ENCODE data around the gene SIAH2.
"Not testable (repeated sequence)": the region's sequence is repeated elsewhere in the genome, so short reads cannot be mapped to it uniquely, and the experiment has no call there.

Gene SIAH2, protein sequence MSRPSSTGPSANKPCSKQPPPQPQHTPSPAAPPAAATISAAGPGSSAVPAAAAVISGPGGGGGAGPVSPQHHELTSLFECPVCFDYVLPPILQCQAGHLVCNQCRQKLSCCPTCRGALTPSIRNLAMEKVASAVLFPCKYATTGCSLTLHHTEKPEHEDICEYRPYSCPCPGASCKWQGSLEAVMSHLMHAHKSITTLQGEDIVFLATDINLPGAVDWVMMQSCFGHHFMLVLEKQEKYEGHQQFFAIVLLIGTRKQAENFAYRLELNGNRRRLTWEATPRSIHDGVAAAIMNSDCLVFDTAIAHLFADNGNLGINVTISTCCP

GRCh38 chr3:150763122-150763840, at the start of gene SIAH2:
SIAH2 (minus strand) TSS chr3:150763169; CDS start chr3:150762849, 320 bp downstream.
- Histone ChIP-seq H3K27me3 (ENCODE audit: control insufficient read depth, insufficient read depth, low read length) (peaks cover 36% of the 10 kb centered on the region), H3K4me3 (ENCODE audit: low read depth, low read length) (peak within 1 kb of the TSS; percentile 78), H3K27ac (ENCODE audit: low read depth, low read length) (peak within 1 kb of the TSS; percentile 62), H3K9me3 (ENCODE audit: control insufficient read depth, insufficient read depth, low read length) (no peaks in the 10 kb centered on the region), H3K4me1 (ENCODE audit: control insufficient read depth, insufficient read depth, low read length) (peaks cover 29% of the 10 kb centered on the region), H3K36me3 (ENCODE audit: control insufficient read depth, insufficient read depth, low read length) (peaks cover 5% of the 10 kb centered on the region; the same call in 1 of the 2 replicates), H3K9ac (ENCODE audit: low read depth, low read length) (peak within 1 kb of the TSS; percentile 68)

DNA sequence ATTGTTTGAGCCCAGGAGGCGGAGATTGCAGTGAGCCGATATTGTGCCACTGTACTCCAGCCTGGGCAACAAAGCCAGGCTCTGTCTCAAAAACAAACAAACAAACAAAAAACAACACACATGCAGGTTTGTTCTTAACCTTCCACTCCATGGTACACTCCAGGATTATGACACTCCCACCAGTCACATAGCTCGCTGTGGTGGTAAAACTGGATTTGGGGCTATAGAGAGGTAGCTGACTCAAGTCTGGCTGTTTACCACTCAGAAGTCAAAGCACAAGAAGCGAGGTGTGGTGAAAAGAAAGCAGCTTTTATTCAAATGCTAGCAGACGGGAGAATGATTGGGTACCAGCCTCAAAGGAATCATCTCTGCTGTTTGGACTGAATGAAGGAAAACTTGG, 49.0 kb upstream of the SIAH2 start:
- Histone ChIP-seq H3K36me3 (ENCODE audit: control insufficient read depth, insufficient read depth, low read length) (no peaks in the 10 kb centered on the region), H3K9me3 (ENCODE audit: control insufficient read depth, insufficient read depth, low read length) (no peaks in the 10 kb centered on the region), H3K4me1 (ENCODE audit: control insufficient read depth, insufficient read depth, low read length) (peaks cover 12% of the 10 kb centered on the region), H3K27me3 (ENCODE audit: control insufficient read depth, insufficient read depth, low read length) (no peaks in the 10 kb centered on the region), H3K4me3 (ENCODE audit: low read depth, low read length) (no peak overlapping the region), H3K27ac (ENCODE audit: low read depth, low read length) (no peak overlapping the region), H3K9ac (ENCODE audit: low read depth, low read length) (no peak overlapping the region)

DNA sequence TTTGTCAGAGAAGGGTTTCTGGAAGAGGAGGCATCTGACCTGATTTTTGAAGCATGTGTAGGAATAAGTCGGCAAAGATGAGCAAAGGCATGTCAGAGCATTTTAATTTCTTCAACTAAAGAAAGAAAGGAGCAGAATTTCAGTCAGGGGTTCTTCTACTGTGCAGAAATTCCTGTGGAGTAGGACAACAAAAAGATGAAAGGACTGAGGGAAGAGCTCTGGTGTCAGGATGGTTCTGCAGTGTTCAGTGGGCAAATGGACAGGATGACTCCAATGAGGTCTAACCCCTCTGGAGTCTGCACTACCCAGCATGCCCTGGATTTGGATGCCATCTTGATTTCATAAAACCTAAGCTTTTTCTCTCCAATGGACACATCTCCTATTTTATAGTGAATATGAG, 47.7 kb upstream of the SIAH2 start:
- Histone ChIP-seq H3K27ac (ENCODE audit: low read depth, low read length) (no peak overlapping the region), H3K9me3 (ENCODE audit: control insufficient read depth, insufficient read depth, low read length) (no peaks in the 10 kb centered on the region), H3K4me1 (ENCODE audit: control insufficient read depth, insufficient read depth, low read length) (peaks cover 24% of the 10 kb centered on the region), H3K9ac (ENCODE audit: low read depth, low read length) (no peak overlapping the region), H3K36me3 (ENCODE audit: control insufficient read depth, insufficient read depth, low read length) (no peaks in the 10 kb centered on the region), H3K4me3 (ENCODE audit: low read depth, low read length) (no peak overlapping the region), H3K27me3 (ENCODE audit: control insufficient read depth, insufficient read depth, low read length) (no peaks in the 10 kb centered on the region)

GRCh38 chr3:150806185-150806835, 43.3 kb upstream of the SIAH2 start:
- Histone ChIP-seq H3K9ac (ENCODE audit: low read depth, low read length) (0 out of 2 replicates have a peak overlapping the region, but pooled peaks have one; percentile 5), H3K4me1 (ENCODE audit: control insufficient read depth, insufficient read depth, low read length) (peaks cover 31% of the 10 kb centered on the region), H3K36me3 (ENCODE audit: control insufficient read depth, insufficient read depth, low read length) (no peaks in the 10 kb centered on the region), H3K4me3 (ENCODE audit: low read depth, low read length) (peak overlapping the region; percentile 15; the same call in 1 of the 2 replicates), H3K27ac (ENCODE audit: low read depth, low read length) (peak overlapping the region; percentile 87), H3K27me3 (ENCODE audit: control insufficient read depth, insufficient read depth, low read length) (0 out of 2 replicates have a peak, but pooled peaks cover 4% of the 10 kb centered on the region), H3K9me3 (ENCODE audit: control insufficient read depth, insufficient read depth, low read length) (no peaks in the 10 kb centered on the region)

GRCh38 chr3:150805354-150805753, 42.4 kb upstream of the SIAH2 start:
- no peaks in the 10 kb centered on the region for H3K36me3 ChIP-seq (ENCODE audit: control insufficient read depth, insufficient read depth, low read length)
- no peak overlapping the region for H3K4me3 ChIP-seq (ENCODE audit: low read depth, low read length)
- H3K27me3 ChIP-seq (ENCODE audit: control insufficient read depth, insufficient read depth, low read length), result 0 out of 2 replicates have a peak, but pooled peaks cover 4% of the 10 kb centered on the region
- H3K9ac ChIP-seq (ENCODE audit: low read depth, low read length), result 0 out of 2 replicates have a peak overlapping the region, but pooled peaks have one; percentile 24
- H3K9me3 ChIP-seq (ENCODE audit: control insufficient read depth, insufficient read depth, low read length), result no peaks in the 10 kb centered on the region
- H3K27ac ChIP-seq (ENCODE audit: low read depth, low read length), result peak overlapping the region; percentile 87
- peaks cover 31% of the 10 kb centered on the region for H3K4me1 ChIP-seq (ENCODE audit: control insufficient read depth, insufficient read depth, low read length)

- H3K36me3 ChIP-seq (ENCODE audit: control insufficient read depth, insufficient read depth, low read length), result no peaks in the 10 kb centered on the region
- H3K9me3 ChIP-seq (ENCODE audit: control insufficient read depth, insufficient read depth, low read length), result no peaks in the 10 kb centered on the region
- no peak overlapping the region for H3K27ac ChIP-seq (ENCODE audit: low read depth, low read length)
- no peak overlapping the region for H3K4me3 ChIP-seq (ENCODE audit: low read depth, low read length)
- 0 out of 2 replicates have a peak, but pooled peaks cover 4% of the 10 kb centered on the region for H3K27me3 ChIP-seq (ENCODE audit: control insufficient read depth, insufficient read depth, low read length)
- no peak overlapping the region for H3K9ac ChIP-seq (ENCODE audit: low read depth, low read length)
- H3K4me1 ChIP-seq (ENCODE audit: control insufficient read depth, insufficient read depth, low read length), result peaks cover 37% of the 10 kb centered on the region
Measured at GRCh38 chr3:150803440-150803985, 40.5 kb upstream of the SIAH2 start.

DNA sequence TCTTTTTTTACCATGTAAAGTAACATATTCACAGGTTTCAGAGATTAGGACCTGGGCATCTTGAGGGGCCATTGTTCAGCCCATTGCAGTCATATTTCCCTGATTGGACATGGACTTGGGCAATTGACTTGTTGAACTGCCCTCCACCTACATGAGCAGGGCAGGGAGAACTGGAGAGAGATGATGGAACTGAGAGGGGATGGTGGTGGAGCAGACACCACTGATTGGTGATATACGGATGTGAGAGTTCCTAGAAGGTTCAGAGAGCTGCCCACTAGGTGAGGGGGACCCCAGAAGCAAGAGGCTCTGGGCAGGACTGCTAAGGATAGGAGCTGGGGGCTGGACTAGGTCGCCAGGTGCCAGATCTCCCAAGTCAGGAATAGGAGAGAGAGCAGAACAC, 37.8 kb upstream of the SIAH2 start:
- Histone ChIP-seq H3K27me3 (ENCODE audit: control insufficient read depth, insufficient read depth, low read length) (0 out of 2 replicates have a peak, but pooled peaks cover 4% of the 10 kb centered on the region), H3K9ac (ENCODE audit: low read depth, low read length) (no peak overlapping the region), H3K9me3 (ENCODE audit: control insufficient read depth, insufficient read depth, low read length) (no peaks in the 10 kb centered on the region), H3K36me3 (ENCODE audit: control insufficient read depth, insufficient read depth, low read length) (no peaks in the 10 kb centered on the region), H3K4me1 (ENCODE audit: control insufficient read depth, insufficient read depth, low read length) (peaks cover 33% of the 10 kb centered on the region), H3K27ac (ENCODE audit: low read depth, low read length) (no peak overlapping the region), H3K4me3 (ENCODE audit: low read depth, low read length) (no peak overlapping the region)

- peaks cover 15% of the 10 kb centered on the region for H3K4me1 ChIP-seq (ENCODE audit: control insufficient read depth, insufficient read depth, low read length)
- H3K9ac ChIP-seq (ENCODE audit: low read depth, low read length), result no peak overlapping the region
- 0 out of 2 replicates have a peak, but pooled peaks cover 4% of the 10 kb centered on the region for H3K27me3 ChIP-seq (ENCODE audit: control insufficient read depth, insufficient read depth, low read length)
- H3K4me3 ChIP-seq (ENCODE audit: low read depth, low read length), result no peak overlapping the region
- no peaks in the 10 kb centered on the region for H3K36me3 ChIP-seq (ENCODE audit: control insufficient read depth, insufficient read depth, low read length)
- no peaks in the 10 kb centered on the region for H3K9me3 ChIP-seq (ENCODE audit: control insufficient read depth, insufficient read depth, low read length)
- peak overlapping the region; percentile 88 for H3K27ac ChIP-seq (ENCODE audit: low read depth, low read length)
Measured at GRCh38 chr3:150798122-150798618, 35.2 kb upstream of the SIAH2 start.

GRCh38 chr3:150797155-150797554, 34.2 kb upstream of the SIAH2 start:
- Histone ChIP-seq H3K27ac (ENCODE audit: low read depth, low read length) (no peak overlapping the region), H3K4me3 (ENCODE audit: low read depth, low read length) (no peak overlapping the region), H3K9ac (ENCODE audit: low read depth, low read length) (no peak overlapping the region), H3K27me3 (ENCODE audit: control insufficient read depth, insufficient read depth, low read length) (no peaks in the 10 kb centered on the region), H3K4me1 (ENCODE audit: control insufficient read depth, insufficient read depth, low read length) (peaks cover 15% of the 10 kb centered on the region), H3K9me3 (ENCODE audit: control insufficient read depth, insufficient read depth, low read length) (no peaks in the 10 kb centered on the region), H3K36me3 (ENCODE audit: control insufficient read depth, insufficient read depth, low read length) (no peaks in the 10 kb centered on the region)

- not testable (repeated sequence) for H3K27ac ChIP-seq (ENCODE audit: low read depth, low read length); H3K9me3 ChIP-seq (ENCODE audit: control insufficient read depth, insufficient read depth, low read length); H3K4me3 ChIP-seq (ENCODE audit: low read depth, low read length); H3K36me3 ChIP-seq (ENCODE audit: control insufficient read depth, insufficient read depth, low read length); H3K27me3 ChIP-seq (ENCODE audit: control insufficient read depth, insufficient read depth, low read length); H3K9ac ChIP-seq (ENCODE audit: low read depth, low read length)
- peaks cover 15% of the 10 kb centered on the region for H3K4me1 ChIP-seq (ENCODE audit: control insufficient read depth, insufficient read depth, low read length)
Measured at GRCh38 chr3:150796527-150796926, 33.6 kb upstream of the SIAH2 start.
